Testis (tissue), 2 donors: ENCODE measurements around the gene CDH13.

Experiments used
- POLR2A ChIP-seq: fragments of 450-650 bp; IDR thresholded peaks from one replicate; pipeline ENCODE4 v1.6.1; 2017; ENCODE audit warnings: antibody characterized with exemption, mild to moderate bottlenecking, moderate library complexity
- TF ChIP-seq, protein P1 (sequence below), 3 experiments: fragments of 450-650 bp in 2 of 3; fragments of 200-600 bp in 1 of 3; sonication (generic) in 1 of 3; IDR thresholded peaks; one replicate each; pipeline ENCODE4 v1.5.1; 2016 to 2019; ENCODE audit warnings: antibody characterized with exemption in 3 of 3, mild to moderate bottlenecking in 2 of 3, moderate library complexity in 1 of 3

DNA sequence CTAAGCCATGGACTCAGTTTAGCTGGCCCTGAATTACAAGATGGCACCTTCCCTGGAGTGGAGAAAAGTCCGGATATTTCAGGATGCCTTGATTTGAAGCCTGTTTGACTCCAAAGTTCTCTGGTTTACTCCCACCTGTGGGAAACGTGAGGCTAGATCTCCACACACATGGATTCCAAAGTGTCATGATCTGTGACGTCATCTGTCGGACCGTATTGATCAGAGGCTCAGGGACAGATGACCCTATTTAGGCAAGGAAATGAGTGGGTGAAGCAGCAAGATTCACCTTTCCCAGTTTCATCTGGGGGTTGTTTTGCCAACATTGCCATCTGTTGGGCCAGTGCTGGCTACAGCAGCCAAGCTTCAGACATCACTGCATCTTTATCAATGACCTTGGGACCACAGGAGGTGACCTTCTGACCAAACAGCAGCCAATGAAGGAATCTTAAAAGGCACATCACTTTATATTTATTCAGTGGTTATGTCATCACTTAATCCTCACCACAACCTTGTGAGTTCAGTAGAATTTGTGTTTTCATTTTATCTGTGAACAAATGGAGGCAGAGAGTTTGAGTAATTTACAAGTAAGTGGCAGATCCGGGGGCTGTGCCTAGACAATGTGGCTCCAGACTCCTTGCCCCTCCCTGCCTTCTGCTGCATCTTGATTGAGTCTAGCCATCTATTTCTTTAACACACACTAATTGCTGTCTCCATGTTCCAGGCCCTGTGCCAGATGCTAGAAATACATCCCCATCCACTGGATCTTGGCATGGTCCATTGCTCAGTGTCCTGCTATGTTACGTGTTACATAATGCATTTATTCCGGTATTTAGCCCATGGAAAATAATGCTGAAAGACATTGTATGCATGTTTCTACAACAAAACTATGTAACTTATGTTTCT is 1.5 kb upstream of the CDH13 start:
- TF ChIP-seq, protein P1, sequence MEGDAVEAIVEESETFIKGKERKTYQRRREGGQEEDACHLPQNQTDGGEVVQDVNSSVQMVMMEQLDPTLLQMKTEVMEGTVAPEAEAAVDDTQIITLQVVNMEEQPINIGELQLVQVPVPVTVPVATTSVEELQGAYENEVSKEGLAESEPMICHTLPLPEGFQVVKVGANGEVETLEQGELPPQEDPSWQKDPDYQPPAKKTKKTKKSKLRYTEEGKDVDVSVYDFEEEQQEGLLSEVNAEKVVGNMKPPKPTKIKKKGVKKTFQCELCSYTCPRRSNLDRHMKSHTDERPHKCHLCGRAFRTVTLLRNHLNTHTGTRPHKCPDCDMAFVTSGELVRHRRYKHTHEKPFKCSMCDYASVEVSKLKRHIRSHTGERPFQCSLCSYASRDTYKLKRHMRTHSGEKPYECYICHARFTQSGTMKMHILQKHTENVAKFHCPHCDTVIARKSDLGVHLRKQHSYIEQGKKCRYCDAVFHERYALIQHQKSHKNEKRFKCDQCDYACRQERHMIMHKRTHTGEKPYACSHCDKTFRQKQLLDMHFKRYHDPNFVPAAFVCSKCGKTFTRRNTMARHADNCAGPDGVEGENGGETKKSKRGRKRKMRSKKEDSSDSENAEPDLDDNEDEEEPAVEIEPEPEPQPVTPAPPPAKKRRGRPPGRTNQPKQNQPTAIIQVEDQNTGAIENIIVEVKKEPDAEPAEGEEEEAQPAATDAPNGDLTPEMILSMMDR (IDR thresholded peaks at IDR 0.05) = no peak
- TF ChIP-seq POLR2A = no peak
